ENCODE data around the gene ZNF398. TPM values are rescaled to one million over a fixed set of nuclear protein-coding genes. Genes with fewer than 3 reads are reported as not detected.

The ZNF398 gene
- total RNA-seq (2022) (14.6 and 17.0 TPM in 2 replicates), Bru-seq, nascent RNA (percentile 66 among the genes with signal in this experiment), BruChase-seq, experiment 1, labeled RNA remaining after a 6-hour chase (percentile 62 among the genes with signal in this experiment), BruChase-seq, experiment 2, labeled RNA remaining after a 2-hour chase (percentile 65 among the genes with signal in this experiment)
- long read RNA-seq, partial matches to known transcripts = 0 of 9 reads
- long read RNA-seq, other reads (novel, unspliced or antisense) = 5 of 9 reads

- Mint-ChIP-seq H3K36me3 (ENCODE audit: insufficient read depth, unreplicated experiment) (peaks cover 60% of the 10 kb centered on the region), H3K9me3 (ENCODE audit: low read depth, unreplicated experiment) (no peaks in the 10 kb centered on the region), H3K27me3 (ENCODE audit: unreplicated experiment) (no peaks in the 10 kb centered on the region), H3K27ac (ENCODE audit: unreplicated experiment) (peak within 1 kb of the TSS; percentile 90), H3K4me1 (ENCODE audit: low read depth, unreplicated experiment) (peaks cover 30% of the 10 kb centered on the region), H3K4me3 (ENCODE audit: low read depth, unreplicated experiment) (peak within 1 kb of the TSS; percentile 69)
- intact Hi-C loops (cut with micrococcal nuclease; ENCODE audit: unreplicated experiment) = loop anchor here (2.0 to 5.0 kb wide), 4 partner anchors 50 to 276 kb away; partner anchors contain the start of genes PDIA4 and ZNF282
- no TSS peak for BruUV-seq (replicated peaks)
- CTCF ChIA-PET = interaction anchor here (0.6 to 1.9 kb wide), 5 partner anchors 18 to 138 kb away, joined by 3 to 13 read pairs (median 6); no protein-coding TSS in a partner anchor
- DNase-seq = peak; percentile 83
- peak; percentile 76 for TF ChIP-seq CTCF (IDR thresholded peaks at IDR 0.05; ENCODE audit: unreplicated experiment)
Measured at GRCh38 chr7:149147072-149147751, at the start of gene ZNF398. ZNF398 (plus strand) TSS chr7:149147453; CDS start chr7:149147743, 290 bp downstream.

GRCh38 chr7:149099058-149099457 lies 48.2 kb upstream of the ZNF398 start:
- TF ChIP-seq CTCF (IDR thresholded peaks at IDR 0.05; ENCODE audit: unreplicated experiment) = no peak

GRCh38 chr7:149100821-149101220 lies 46.4 kb upstream of the ZNF398 start:
- CTCF ChIA-PET = no interaction called here
- no peaks in the 10 kb centered on the region for H3K9me3 Mint-ChIP-seq (ENCODE audit: low read depth, unreplicated experiment)
- H3K4me3 Mint-ChIP-seq (ENCODE audit: low read depth, unreplicated experiment) = no peak overlapping the region
- no peaks in the 10 kb centered on the region for H3K36me3 Mint-ChIP-seq (ENCODE audit: insufficient read depth, unreplicated experiment)
- no peak for DNase-seq
- no peak for TF ChIP-seq CTCF (IDR thresholded peaks at IDR 0.05; ENCODE audit: unreplicated experiment)
- H3K27me3 Mint-ChIP-seq (ENCODE audit: unreplicated experiment) = no peaks in the 10 kb centered on the region
- BruUV-seq (replicated peaks) = no TSS peak
- intact Hi-C loops (cut with micrococcal nuclease; ENCODE audit: unreplicated experiment) = no loop called here
- H3K27ac Mint-ChIP-seq (ENCODE audit: unreplicated experiment) = no peak overlapping the region
- H3K4me1 Mint-ChIP-seq (ENCODE audit: low read depth, unreplicated experiment) = no peaks in the 10 kb centered on the region

More at GRCh38 chr7:149099058-149099457, 48.2 kb upstream of the ZNF398 start:
- Mint-ChIP-seq H3K4me3 (ENCODE audit: low read depth, unreplicated experiment) (no peak overlapping the region), H3K36me3 (ENCODE audit: insufficient read depth, unreplicated experiment) (no peaks in the 10 kb centered on the region), H3K4me1 (ENCODE audit: low read depth, unreplicated experiment) (no peaks in the 10 kb centered on the region), H3K9me3 (ENCODE audit: low read depth, unreplicated experiment) (no peaks in the 10 kb centered on the region), H3K27me3 (ENCODE audit: unreplicated experiment) (no peaks in the 10 kb centered on the region), H3K27ac (ENCODE audit: unreplicated experiment) (no peak overlapping the region)
- DNase-seq = no peak
- CTCF ChIA-PET = no interaction called here
- no TSS peak for BruUV-seq (replicated peaks)
- intact Hi-C loops (cut with micrococcal nuclease; ENCODE audit: unreplicated experiment) = no loop called here

GRCh38 chr7:149102666-149103065 lies 44.6 kb upstream of the ZNF398 start:
- intact Hi-C loops (cut with micrococcal nuclease; ENCODE audit: unreplicated experiment) = no loop called here
- no peaks in the 10 kb centered on the region for H3K4me1 Mint-ChIP-seq (ENCODE audit: low read depth, unreplicated experiment)

More at GRCh38 chr7:149102666-149103065, 44.6 kb upstream of the ZNF398 start:
- H3K27ac Mint-ChIP-seq (ENCODE audit: unreplicated experiment) = no peak overlapping the region
- H3K27me3 Mint-ChIP-seq (ENCODE audit: unreplicated experiment) = no peaks in the 10 kb centered on the region
- no TSS peak for BruUV-seq (replicated peaks)
- no peak for DNase-seq
- no peaks in the 10 kb centered on the region for H3K9me3 Mint-ChIP-seq (ENCODE audit: low read depth, unreplicated experiment)
- CTCF ChIA-PET = no interaction called here
- no peaks in the 10 kb centered on the region for H3K36me3 Mint-ChIP-seq (ENCODE audit: insufficient read depth, unreplicated experiment)
- no peak for TF ChIP-seq CTCF (IDR thresholded peaks at IDR 0.05; ENCODE audit: unreplicated experiment)
- H3K4me3 Mint-ChIP-seq (ENCODE audit: low read depth, unreplicated experiment) = no peak overlapping the region
